ENCODE measurements around the gene GFPT2.

GFPT2 gene

GRCh38 chr5:180378438-180379344 is 25.6 kb upstream of the GFPT2 start:
- no peak for DNase-seq
- H3K4me3 ChIP-seq (ENCODE audit: control insufficient read depth in 1 of 7, extremely low read depth in 1 of 7, insufficient read depth in 4 of 7, low read depth in 2 of 7, low read length in 6 of 7) = no peak overlapping the region
- ChIA-PET CTCF (no interaction called here), POLR2A (no interaction called here)
- WGBS (ENCODE audit: insufficient coverage) = 98% methylated on average over 9 of the region's 9 CpGs
- H3K9me3 ChIP-seq (ENCODE audit: control extremely low read depth in 1 of 5, control insufficient read depth in 4 of 5, insufficient read depth in 2 of 5, low read depth in 1 of 5, low read length in 4 of 5) = no peaks in the 10 kb centered on the region
- H3K4me1 ChIP-seq (ENCODE audit: control extremely low read depth in 1 of 4, control insufficient read depth in 4 of 4, insufficient read depth in 4 of 4, low read length in 3 of 4) = no peaks in the 10 kb centered on the region
- no peaks in the 10 kb centered on the region for H3K36me3 ChIP-seq (ENCODE audit: control insufficient read depth in 4 of 4, insufficient read depth in 4 of 4, low read length in 3 of 4)
- H3K27ac ChIP-seq (ENCODE audit: insufficient read depth in 1 of 2, low read depth in 1 of 2, low read length in 2 of 2, poor library complexity in 1 of 2, severe bottlenecking in 2 of 2) = no peak overlapping the region
- peaks cover 0 to 4% (median 3%) of the 10 kb centered on the region in 5 experiments for H3K27me3 ChIP-seq (replicated peaks in 2 of 5; ENCODE audit: control insufficient read depth in 4 of 5, insufficient read depth in 5 of 5, low read length in 4 of 5)

DNA sequence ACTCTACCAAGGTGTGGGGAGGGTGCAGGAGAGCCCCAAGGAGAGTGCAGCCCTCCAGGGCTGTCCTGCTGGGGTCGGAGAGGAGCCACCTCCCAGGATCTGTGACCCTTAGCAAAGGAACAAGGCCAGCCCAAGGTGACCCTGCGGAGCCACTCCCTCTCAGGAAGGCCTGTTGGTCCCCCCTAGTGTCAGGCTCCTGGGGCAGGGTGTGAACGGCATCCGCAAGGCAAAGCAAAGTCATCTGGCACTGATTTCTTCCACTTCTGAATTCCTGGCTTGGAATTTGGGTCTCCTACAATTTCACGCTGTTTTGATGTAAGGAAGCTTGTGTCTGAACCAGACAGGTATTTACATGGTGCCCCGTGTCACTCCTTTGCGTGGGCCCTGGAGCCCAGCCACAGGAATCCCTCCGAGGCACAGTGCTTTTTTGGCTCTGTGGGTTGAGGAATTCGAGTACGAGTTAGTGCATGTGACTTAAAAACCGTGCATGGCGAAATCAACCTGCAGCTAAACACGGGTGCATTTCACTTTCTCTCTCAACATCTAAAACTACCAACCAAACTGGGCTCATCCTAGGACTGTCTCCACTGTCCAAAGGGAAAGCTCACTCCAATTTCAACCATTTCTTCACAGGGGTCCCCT is 24.5 kb upstream of the GFPT2 start:
- WGBS (ENCODE audit: insufficient coverage) = 85% methylated on average over 12 of the region's 13 CpGs
- H3K27ac ChIP-seq (ENCODE audit: insufficient read depth in 1 of 2, low read depth in 1 of 2, low read length in 2 of 2, poor library complexity in 1 of 2, severe bottlenecking in 2 of 2) = no peak overlapping the region
- H3K4me3 ChIP-seq (ENCODE audit: control insufficient read depth in 1 of 7, extremely low read depth in 1 of 7, insufficient read depth in 4 of 7, low read depth in 2 of 7, low read length in 6 of 7) = no peak overlapping the region
- peaks cover 0 to 5% (median 3%) of the 10 kb centered on the region in 5 experiments for H3K27me3 ChIP-seq (replicated peaks in 2 of 5; ENCODE audit: control insufficient read depth in 4 of 5, insufficient read depth in 5 of 5, low read length in 4 of 5)
- H3K36me3 ChIP-seq (ENCODE audit: control insufficient read depth in 4 of 4, insufficient read depth in 4 of 4, low read length in 3 of 4) = no peaks in the 10 kb centered on the region
- CTCF ChIA-PET = no interaction called here
- no peak for DNase-seq
- POLR2A ChIA-PET = no interaction called here
- H3K4me1 ChIP-seq (ENCODE audit: control extremely low read depth in 1 of 4, control insufficient read depth in 4 of 4, insufficient read depth in 4 of 4, low read length in 3 of 4) = no peaks in the 10 kb centered on the region
- no peaks in the 10 kb centered on the region for H3K9me3 ChIP-seq (ENCODE audit: control extremely low read depth in 1 of 5, control insufficient read depth in 4 of 5, insufficient read depth in 2 of 5, low read depth in 1 of 5, low read length in 4 of 5)

DNA sequence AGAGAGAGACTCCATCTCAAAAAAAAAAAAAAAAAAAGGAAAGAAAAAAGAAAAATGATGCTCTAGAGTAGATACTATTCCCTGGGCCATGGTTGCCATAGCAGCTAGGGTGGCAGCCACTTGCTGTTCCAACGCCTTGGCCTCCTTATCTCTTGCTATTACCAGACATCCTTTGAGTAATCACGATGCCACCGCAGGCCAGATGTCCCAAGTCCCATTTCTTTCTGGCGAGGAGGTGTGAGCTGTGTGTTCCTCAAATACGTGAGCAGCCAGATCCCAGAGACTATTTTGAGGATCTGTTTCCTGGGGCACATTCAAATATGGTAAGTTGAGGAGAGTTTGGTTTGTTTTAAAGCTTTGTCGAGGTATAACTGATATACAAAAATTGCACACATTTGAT is 23.4 kb upstream of the GFPT2 start:
- no peak overlapping the region for H3K4me3 ChIP-seq (ENCODE audit: control insufficient read depth in 1 of 7, extremely low read depth in 1 of 7, insufficient read depth in 4 of 7, low read depth in 2 of 7, low read length in 6 of 7)
- H3K27ac ChIP-seq (ENCODE audit: insufficient read depth in 1 of 2, low read depth in 1 of 2, low read length in 2 of 2, poor library complexity in 1 of 2, severe bottlenecking in 2 of 2) = no peak overlapping the region
- no peaks in the 10 kb centered on the region for H3K4me1 ChIP-seq (ENCODE audit: control extremely low read depth in 1 of 4, control insufficient read depth in 4 of 4, insufficient read depth in 4 of 4, low read length in 3 of 4)
- POLR2A ChIA-PET = no interaction called here
- CTCF ChIA-PET = no interaction called here
- peak in 1 of 3 donors; percentile 11 for DNase-seq
- 64% methylated on average over 5 of the region's 6 CpGs for WGBS (ENCODE audit: insufficient coverage)
- H3K36me3 ChIP-seq (ENCODE audit: control insufficient read depth in 4 of 4, insufficient read depth in 4 of 4, low read length in 3 of 4) = no peaks in the 10 kb centered on the region
- H3K9me3 ChIP-seq (ENCODE audit: control extremely low read depth in 1 of 5, control insufficient read depth in 4 of 5, insufficient read depth in 2 of 5, low read depth in 1 of 5, low read length in 4 of 5) = no peaks in the 10 kb centered on the region
- H3K27me3 ChIP-seq (replicated peaks in 2 of 5; ENCODE audit: control insufficient read depth in 4 of 5, insufficient read depth in 5 of 5, low read length in 4 of 5) = peaks cover 0 to 5% (median 3%) of the 10 kb centered on the region in 5 experiments

DNA sequence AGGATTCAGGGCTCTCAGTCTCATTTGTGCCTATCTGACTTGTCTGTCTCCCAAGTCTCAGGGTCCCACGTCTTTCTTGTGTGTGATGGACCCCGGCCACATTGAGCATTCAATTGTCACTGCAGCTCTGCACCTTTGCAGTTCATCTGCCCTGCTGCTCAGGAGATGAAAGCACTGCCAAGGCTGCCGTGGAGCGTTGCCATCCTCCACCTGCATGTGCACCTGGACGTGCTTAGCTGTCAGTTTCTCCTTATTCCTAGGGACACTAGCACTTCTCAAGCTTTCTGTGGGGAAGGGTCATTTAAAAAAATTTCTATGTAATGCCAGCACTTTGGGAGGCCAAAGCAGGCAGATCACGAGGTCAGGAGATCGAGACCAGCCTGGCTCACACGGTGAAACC is 22.8 kb upstream of the GFPT2 start:
- Histone ChIP-seq H3K9me3 (ENCODE audit: control extremely low read depth in 1 of 5, control insufficient read depth in 4 of 5, insufficient read depth in 2 of 5, low read depth in 1 of 5, low read length in 4 of 5) (no peaks in the 10 kb centered on the region), H3K36me3 (ENCODE audit: control insufficient read depth in 4 of 4, insufficient read depth in 4 of 4, low read length in 3 of 4) (no peaks in the 10 kb centered on the region), H3K27me3 (replicated peaks in 2 of 5; ENCODE audit: control insufficient read depth in 4 of 5, insufficient read depth in 5 of 5, low read length in 4 of 5) (peaks cover 0 to 5% (median 3%) of the 10 kb centered on the region in 5 experiments), H3K27ac (ENCODE audit: insufficient read depth in 1 of 2, low read depth in 1 of 2, low read length in 2 of 2, poor library complexity in 1 of 2, severe bottlenecking in 2 of 2) (no peak overlapping the region), H3K4me1 (ENCODE audit: control extremely low read depth in 1 of 4, control insufficient read depth in 4 of 4, insufficient read depth in 4 of 4, low read length in 3 of 4) (no peaks in the 10 kb centered on the region), H3K4me3 (ENCODE audit: control insufficient read depth in 1 of 7, extremely low read depth in 1 of 7, insufficient read depth in 4 of 7, low read depth in 2 of 7, low read length in 6 of 7) (no peak overlapping the region)
- ChIA-PET CTCF (no interaction called here), POLR2A (no interaction called here)
- 93% methylated on average over 8 of the region's 8 CpGs for WGBS (ENCODE audit: insufficient coverage)
- no peak for DNase-seq

DNA sequence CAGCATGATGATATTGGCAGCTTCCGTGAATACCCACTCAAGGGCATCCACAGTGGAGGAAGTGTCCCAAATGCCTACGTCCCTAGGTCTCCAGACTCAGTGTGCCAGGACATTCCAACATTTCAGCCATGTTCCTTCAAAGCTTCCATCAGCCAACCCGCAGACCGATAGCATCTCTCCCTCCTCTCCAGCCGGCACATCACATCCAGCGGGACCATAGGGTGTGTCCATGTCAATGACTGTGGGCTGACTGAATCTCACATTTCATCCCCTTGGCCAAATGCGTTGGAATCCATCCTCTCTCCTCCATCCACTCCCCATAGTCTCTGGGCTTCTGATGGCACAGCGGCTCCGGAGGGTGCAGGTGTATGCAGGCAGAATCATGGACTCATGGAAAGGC is 22.2 kb upstream of the GFPT2 start:
- CTCF ChIA-PET = no interaction called here
- Histone ChIP-seq H3K36me3 (ENCODE audit: control insufficient read depth in 4 of 4, insufficient read depth in 4 of 4, low read length in 3 of 4) (no peaks in the 10 kb centered on the region), H3K27ac (ENCODE audit: insufficient read depth in 1 of 2, low read depth in 1 of 2, low read length in 2 of 2, poor library complexity in 1 of 2, severe bottlenecking in 2 of 2) (no peak overlapping the region), H3K4me1 (ENCODE audit: control extremely low read depth in 1 of 4, control insufficient read depth in 4 of 4, insufficient read depth in 4 of 4, low read length in 3 of 4) (no peaks in the 10 kb centered on the region), H3K4me3 (ENCODE audit: control insufficient read depth in 1 of 7, extremely low read depth in 1 of 7, insufficient read depth in 4 of 7, low read depth in 2 of 7, low read length in 6 of 7) (no peak overlapping the region), H3K27me3 (replicated peaks in 2 of 5; ENCODE audit: control insufficient read depth in 4 of 5, insufficient read depth in 5 of 5, low read length in 4 of 5) (peaks cover 0 to 5% (median 3%) of the 10 kb centered on the region in 5 experiments), H3K9me3 (ENCODE audit: control extremely low read depth in 1 of 5, control insufficient read depth in 4 of 5, insufficient read depth in 2 of 5, low read depth in 1 of 5, low read length in 4 of 5) (no peaks in the 10 kb centered on the region)
- POLR2A ChIA-PET = no interaction called here
- WGBS (ENCODE audit: insufficient coverage) = 90% methylated on average over 9 of the region's 9 CpGs
- no peak for DNase-seq

- Histone ChIP-seq H3K36me3 (ENCODE audit: control insufficient read depth in 4 of 4, insufficient read depth in 4 of 4, low read length in 3 of 4) (no peaks in the 10 kb centered on the region), H3K9me3 (ENCODE audit: control extremely low read depth in 1 of 5, control insufficient read depth in 4 of 5, insufficient read depth in 2 of 5, low read depth in 1 of 5, low read length in 4 of 5) (no peaks in the 10 kb centered on the region), H3K4me1 (ENCODE audit: control extremely low read depth in 1 of 4, control insufficient read depth in 4 of 4, insufficient read depth in 4 of 4, low read length in 3 of 4) (no peaks in the 10 kb centered on the region), H3K27me3 (replicated peaks in 2 of 5; ENCODE audit: control insufficient read depth in 4 of 5, insufficient read depth in 5 of 5, low read length in 4 of 5) (peaks cover 0 to 5% (median 3%) of the 10 kb centered on the region in 5 experiments), H3K4me3 (ENCODE audit: control insufficient read depth in 1 of 7, extremely low read depth in 1 of 7, insufficient read depth in 4 of 7, low read depth in 2 of 7, low read length in 6 of 7) (no peak overlapping the region), H3K27ac (ENCODE audit: insufficient read depth in 1 of 2, low read depth in 1 of 2, low read length in 2 of 2, poor library complexity in 1 of 2, severe bottlenecking in 2 of 2) (no peak overlapping the region)
- 93% methylated on average over 2 of the region's 3 CpGs for WGBS (ENCODE audit: insufficient coverage)
- POLR2A ChIA-PET = no interaction called here
- no peak for DNase-seq
- CTCF ChIA-PET = interaction anchor here (0.5 kb wide), 1 partner anchor 143 kb away, joined by 3 read pairs; no protein-coding TSS in a partner anchor
Measured at GRCh38 chr5:180373870-180374269, 20.7 kb upstream of the GFPT2 start.

GRCh38 chr5:180373454-180373853 is 20.3 kb upstream of the GFPT2 start:
- no peaks in the 10 kb centered on the region for H3K4me1 ChIP-seq (ENCODE audit: control extremely low read depth in 1 of 4, control insufficient read depth in 4 of 4, insufficient read depth in 4 of 4, low read length in 3 of 4)
- no peak overlapping the region for H3K27ac ChIP-seq (ENCODE audit: insufficient read depth in 1 of 2, low read depth in 1 of 2, low read length in 2 of 2, poor library complexity in 1 of 2, severe bottlenecking in 2 of 2)
- H3K4me3 ChIP-seq (ENCODE audit: control insufficient read depth in 1 of 7, extremely low read depth in 1 of 7, insufficient read depth in 4 of 7, low read depth in 2 of 7, low read length in 6 of 7) = no peak overlapping the region
- H3K27me3 ChIP-seq (replicated peaks in 2 of 5; ENCODE audit: control insufficient read depth in 4 of 5, insufficient read depth in 5 of 5, low read length in 4 of 5) = peaks cover 0 to 5% (median 3%) of the 10 kb centered on the region in 5 experiments
- H3K9me3 ChIP-seq (ENCODE audit: control extremely low read depth in 1 of 5, control insufficient read depth in 4 of 5, insufficient read depth in 2 of 5, low read depth in 1 of 5, low read length in 4 of 5) = no peaks in the 10 kb centered on the region
- WGBS (ENCODE audit: insufficient coverage) = 100% methylated on average over 5 of the region's 5 CpGs
- ChIA-PET CTCF (interaction anchor here (0.5 kb wide), 1 partner anchor 144 kb away, joined by 3 read pairs; no protein-coding TSS in a partner anchor), POLR2A (no interaction called here)
- no peak for DNase-seq
- no peaks in the 10 kb centered on the region for H3K36me3 ChIP-seq (ENCODE audit: control insufficient read depth in 4 of 4, insufficient read depth in 4 of 4, low read length in 3 of 4)
